Activated T-helper 1 cell treated with Interleukin-2 at 50 U/mL for 16 hours (primary cell): ENCODE results near the gene ITPR3.

Experiments
- DNase-seq: peaks from one replicate; pipeline ENCODE4 v3.0.0-alpha.2; 2020; ENCODE audit warnings: low read depth

ITPR3 gene

DNA sequence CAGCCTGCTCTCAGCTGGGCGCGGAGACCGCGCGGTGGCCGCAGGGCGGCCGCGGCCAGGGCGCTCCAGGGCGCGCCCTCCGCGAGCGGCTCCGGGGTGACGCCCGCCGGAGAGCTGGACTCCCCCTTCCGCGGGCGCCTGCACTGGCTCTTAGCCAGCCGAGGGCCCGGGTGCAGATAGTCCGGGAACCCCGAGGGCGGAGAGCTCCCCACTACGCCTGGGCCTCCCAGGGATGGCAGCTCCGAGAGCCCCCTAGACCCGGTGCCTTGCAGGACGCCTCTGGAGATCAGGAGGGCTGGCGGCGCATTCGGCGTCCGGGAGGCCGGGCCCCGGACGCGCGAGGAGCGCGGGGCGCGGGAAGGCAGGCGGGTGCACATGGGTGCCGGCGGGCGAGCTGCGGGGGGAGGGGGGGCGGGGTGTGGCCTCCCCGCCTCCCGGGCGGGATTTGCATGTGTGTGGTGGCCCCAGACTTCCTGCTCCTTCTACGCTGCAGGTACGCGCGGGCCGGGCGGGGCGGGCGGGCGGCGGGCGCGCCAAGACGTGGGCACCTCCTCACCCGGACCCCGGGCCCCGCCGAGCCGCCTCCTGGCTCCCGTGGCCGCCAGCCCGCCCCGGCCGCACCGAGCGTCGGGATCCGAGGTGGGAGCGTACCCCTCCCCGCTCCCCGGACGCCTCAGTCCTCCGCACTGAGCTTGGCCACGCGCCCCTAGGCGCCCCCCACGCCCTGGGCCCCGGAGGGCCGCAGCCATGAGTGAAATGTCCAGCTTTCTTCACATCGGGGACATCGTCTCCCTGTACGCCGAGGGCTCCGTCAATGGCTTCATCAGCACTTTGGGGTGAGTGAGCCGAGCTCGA, at the start of gene ITPR3:
Gene ITPR3 (plus strand): TSS at position 467 of the 855 bp plus-strand sequence. CDS start 281 bp downstream, at position 748.
- DNase-seq: peak; percentile 68

DNA sequence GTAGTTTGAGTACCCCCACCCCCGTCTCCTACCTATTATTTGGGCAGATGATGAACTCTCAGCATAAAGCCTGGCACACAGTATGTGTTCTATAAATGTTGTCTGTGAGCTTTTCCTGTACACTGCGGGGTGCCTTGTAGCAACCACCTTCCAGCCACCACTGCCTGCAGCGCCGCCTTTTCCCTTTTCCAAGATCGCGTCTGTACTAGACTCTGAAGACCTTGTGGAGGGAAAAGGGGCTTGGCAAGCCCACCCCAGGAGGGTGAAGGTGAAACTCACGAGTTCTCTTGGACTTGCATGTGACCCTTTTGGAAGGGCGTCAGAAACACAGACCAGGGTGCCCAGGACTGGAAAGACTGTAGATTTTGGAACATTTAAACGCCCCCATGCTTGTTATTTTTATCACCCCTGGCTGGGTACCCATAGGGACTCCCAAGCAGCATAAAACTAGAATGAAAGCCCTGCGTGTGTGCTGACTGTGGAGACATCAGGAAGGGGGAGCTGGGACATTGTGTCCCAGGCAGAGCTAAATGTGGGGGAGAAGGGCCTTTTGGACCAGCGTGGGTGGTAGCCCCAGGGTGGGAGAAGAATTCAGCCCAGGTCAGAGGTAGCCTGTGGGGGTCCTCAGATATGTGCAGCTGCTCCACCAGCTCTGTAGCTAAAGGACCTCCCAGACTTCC, 49.3 kb upstream of the ITPR3 start:
- no peak for DNase-seq

DNA sequence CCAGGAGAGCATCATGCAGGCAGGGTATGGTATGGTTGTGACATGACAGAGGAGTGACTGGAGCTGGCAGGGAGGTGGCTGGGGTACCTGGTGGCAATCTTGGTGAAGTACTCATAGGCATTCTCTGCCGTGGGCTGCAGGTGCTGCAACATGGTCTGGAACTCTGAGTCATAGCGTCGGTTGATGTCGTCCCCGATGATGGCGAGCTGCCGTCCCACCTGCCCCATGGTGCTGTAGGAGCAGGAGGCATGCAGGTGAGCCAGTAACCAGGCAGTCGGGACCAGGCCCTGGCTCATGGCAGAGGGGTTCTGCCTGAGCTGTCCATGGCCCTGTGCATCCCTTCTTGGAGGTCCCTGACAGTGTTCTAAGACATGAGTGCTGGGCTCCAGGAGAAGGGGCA, 45.9 kb upstream of the ITPR3 start:
- no peak for DNase-seq

DNA sequence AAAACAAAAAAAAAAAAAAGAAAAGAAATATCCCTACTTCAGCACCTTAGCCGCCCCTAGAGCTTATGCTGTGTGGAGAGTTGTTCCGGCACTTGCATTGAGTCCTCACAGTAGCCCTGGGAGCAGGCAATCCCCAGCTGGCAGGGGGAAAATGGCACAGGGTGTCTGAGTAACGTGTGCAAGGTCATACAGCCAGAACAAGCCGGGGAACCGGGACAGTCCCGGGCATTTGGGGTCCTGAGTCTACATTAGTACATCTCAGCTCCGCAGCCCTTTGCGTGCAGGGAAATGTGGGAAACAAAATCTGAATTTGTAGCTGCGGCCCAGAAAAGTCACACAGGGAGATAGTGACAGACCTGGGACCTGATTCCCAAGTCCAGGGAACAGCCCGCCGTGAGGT, 44.5 kb upstream of the ITPR3 start:
- DNase-seq: no peak

DNA sequence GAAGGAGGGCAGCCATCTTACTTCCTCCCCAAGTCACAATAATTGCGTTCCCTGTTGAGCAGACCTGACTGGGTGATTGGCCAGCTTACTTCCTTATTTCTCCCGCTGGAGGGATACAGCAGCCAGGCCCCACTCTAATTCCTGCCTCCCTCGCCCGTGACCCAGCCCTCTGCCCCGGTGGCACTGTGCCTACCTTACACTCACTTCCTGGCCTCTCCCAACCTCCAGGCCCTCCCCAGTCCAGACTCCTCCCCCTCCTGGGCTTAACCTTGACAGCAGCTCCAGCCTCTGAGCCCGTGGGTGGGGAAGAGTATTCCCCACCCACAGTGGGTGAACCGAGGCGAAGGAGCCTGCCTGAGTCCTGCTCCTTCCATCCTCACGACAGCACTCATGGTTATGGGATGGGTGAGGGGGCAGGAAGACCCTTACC, 44.0 kb upstream of the ITPR3 start:
- no peak for DNase-seq

DNA sequence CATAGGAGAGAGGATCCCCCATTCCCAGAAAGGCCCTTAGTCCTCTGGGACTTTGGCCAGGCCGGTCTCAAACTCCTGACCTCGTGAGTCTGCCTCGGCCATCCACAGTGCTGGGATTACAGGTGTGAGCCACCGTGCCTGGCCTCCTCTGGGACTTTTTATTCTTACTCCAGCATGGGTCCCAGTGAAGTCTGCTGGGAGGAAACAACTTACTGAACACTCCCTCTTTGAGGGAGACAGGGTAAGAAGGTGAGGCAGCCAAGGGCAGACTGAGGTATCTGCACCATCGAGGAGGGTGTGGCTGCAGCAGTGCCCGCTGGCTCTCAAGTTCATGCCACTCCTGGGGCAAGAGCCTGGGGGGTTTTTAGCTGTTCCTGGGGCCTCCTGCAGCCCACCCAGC, 43.4 kb upstream of the ITPR3 start:
- DNase-seq: no peak

DNA sequence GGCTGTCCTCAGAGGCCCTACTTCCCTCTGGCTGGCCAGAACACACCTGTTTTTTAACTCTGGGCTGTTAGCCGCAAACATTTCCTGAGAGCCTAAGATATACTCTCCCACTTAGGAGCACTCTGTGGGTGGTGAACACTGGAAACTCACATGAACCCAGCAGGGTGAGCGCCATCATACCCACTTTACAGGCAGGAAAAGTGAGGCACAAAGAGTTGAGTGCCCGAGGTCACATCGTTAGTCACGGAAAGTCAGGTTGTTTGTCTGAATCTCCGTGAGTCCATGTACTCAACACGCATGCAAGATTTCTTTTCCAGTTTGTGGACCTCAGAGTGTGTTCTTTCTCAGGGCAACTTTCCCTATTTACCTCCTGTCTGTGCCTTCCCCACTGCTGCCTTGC, 43.0 kb upstream of the ITPR3 start:
- DNase-seq: no peak

DNA sequence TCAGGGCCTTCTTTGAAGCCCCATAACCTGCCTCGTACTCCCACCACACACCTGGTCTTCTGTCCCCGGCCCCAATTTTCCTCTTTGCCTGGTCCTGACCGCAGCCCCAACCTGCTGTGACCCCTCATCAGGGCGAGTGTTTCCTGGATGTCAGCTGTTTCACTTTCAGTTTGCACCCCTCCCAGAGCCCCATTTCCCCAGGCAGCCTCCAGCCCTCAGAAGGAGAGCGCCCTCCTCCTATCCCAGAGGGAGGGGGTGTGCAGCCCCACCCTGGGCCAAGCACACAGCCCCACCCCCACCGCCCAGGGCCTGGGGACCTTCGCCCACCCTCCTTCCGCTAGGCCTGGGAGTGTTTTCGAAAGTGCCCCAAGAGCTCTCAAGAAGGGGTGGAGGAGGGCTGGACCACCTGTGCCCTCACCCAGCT, 42.5 kb upstream of the ITPR3 start:
- DNase-seq: peak; percentile 33

DNA sequence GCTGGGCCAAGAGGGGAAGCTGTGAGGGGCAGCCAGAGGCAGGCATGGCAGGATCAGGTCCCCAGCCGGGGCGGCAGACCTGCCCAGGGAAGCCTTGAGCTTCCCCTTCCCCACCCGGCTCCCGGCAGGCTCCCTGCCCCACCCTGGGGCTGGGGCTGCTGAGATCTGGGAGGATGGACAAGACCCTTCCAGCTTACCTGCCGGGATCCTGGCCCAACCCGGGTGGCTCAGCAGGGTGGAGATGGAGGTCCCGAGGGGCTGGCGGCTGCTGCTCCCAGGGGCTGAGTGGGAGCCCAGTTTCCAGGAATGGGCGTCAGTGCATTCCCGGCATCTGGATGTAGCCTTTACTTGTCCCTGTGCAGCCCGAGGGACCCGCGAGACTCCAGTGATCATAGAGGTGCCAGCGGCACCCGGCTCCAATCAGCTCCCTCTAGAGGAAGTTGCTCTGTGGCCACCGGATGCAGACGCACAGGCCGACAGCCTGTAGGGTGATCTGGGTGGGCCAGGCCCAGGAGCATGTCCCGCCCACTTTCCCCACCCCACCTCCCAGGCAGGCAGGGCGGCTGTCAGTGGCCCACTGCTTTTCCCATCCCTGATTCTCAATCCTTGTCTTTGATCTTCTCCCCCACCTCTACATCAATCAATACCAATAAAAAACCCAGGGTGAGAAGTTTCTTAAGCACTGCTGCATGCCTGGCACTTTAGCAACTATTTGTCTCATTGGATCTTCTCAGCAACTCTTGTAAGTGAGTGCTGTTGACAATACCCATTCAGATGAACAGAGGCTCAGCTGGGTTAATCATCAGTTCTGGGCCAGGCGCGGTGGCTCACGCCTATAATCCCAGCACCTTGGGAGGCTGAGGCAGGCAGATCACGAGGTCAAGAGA, 41.1 kb upstream of the ITPR3 start, which contains the start of gene BAK1:
Gene BAK1 (minus strand): TSS at position 449 of the 887 bp plus-strand sequence. CDS start 2,672 bp downstream, outside the sequence.
- peak; percentile 74 for DNase-seq

DNA sequence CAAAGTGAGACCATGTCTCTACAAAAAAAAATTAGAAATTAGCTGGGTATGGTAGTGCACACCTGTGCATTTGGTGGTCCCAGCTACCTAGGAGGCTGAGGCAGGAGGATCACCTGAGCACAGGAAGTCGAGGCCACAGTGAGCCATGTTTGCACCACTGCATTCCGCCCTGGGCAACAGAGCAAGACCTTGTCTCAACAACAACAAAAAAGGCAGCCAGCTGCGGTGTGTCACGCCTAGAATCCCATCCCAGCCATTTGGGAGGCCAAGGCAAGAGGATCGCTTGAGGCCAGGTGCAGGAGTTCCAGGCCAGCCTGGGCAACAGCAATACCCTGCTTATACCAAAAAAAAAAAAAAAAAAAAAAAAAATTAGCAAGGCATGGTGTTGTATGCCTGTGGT, 39.9 kb upstream of the ITPR3 start:
- no peak for DNase-seq

DNA sequence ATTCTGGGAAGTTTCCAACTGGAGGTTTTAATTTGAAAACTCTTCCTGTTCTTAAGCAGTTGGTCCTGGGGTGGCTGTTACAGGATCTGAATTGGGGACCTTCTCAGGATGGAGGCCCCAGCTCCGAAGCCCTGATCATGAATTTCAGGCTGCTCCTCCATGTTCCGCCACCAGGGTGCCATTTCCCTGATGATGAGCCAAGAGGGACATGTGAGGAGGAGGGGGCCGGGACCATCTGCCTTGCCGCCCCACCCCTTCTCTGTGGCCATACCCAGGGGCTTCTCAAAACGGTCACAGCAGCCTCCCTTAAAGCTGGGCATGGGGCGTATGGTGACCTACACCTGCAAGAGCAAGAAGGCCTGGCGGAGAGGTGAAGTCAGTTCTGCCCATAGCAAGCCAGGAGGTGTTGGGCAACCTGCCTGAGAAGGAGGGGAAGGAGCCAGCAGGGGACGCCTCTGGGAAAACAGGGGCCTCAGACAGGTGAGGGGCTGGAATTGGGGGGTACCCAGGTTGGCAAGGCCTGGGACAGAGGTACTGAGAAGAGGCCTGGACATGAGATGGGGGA, 37.4 kb upstream of the ITPR3 start:
- no peak for DNase-seq

DNA sequence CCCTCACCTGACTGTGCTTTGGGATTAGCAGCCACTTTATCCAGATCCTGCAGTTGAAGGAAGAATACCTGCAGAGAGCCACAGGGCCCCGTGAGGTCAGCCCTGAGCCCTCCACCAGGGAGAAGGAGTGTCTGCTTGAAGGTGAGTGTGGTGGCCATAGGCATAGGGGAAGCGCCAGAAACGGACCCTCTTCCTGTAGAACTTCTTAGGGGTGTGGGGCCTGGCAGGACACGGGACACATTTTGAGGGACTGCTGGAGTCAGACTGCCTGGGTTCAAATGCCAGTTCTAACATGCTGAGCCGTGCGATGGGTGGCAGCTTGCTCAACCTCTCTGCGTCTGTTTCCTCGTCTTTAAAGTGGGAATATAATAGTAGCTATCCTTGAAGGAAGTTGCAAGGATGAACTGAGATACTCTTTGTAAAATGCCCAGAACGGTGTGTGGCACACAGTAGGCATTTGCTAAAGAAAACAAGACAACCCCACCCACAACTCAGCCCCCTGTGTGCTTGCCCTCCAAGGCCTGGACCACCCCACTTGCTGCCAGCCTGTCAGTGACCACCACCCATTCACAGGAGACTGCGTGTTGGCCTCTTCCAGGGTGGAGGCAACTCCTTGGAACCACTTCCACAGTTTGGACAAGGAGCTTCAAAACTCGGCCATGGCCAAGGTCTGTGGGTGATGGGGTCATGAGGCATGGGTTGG, 36.3 kb upstream of the ITPR3 start:
- DNase-seq: no peak

DNA sequence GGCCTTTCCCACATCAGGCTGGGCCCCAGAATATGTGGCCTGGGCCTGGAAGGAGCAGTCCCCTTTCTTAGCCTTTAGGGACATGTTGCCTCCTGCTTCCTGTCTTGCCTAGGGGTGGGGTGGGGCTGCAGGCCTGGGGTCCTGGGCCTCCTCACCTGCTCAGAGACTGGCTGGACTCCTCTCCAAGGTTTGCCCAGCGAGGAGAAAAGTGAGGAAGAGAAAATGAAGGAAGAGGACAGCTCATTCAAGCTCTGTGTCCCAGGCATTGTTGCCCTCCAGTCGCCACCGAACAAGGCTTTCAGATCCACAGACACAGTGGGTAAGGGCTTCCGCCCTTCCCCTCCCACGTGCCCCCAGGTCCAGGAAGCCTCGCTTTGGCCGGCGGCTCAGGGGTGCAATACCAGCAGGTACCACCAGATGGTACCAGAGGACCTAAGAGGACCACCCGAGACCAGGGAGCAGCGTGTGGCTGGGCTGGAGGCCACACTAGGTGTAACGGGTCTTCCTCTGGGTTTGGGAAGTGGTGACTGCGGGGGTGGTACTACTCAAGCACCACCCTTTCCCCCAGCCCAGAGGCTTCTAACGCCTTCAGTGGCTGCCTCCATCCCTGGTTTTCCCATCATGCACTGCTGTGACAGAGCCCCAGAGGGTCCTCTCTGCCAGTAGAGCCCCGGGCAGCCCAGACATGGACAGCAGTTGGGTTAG, 35.6 kb upstream of the ITPR3 start:
- DNase-seq: peak; percentile 78

DNA sequence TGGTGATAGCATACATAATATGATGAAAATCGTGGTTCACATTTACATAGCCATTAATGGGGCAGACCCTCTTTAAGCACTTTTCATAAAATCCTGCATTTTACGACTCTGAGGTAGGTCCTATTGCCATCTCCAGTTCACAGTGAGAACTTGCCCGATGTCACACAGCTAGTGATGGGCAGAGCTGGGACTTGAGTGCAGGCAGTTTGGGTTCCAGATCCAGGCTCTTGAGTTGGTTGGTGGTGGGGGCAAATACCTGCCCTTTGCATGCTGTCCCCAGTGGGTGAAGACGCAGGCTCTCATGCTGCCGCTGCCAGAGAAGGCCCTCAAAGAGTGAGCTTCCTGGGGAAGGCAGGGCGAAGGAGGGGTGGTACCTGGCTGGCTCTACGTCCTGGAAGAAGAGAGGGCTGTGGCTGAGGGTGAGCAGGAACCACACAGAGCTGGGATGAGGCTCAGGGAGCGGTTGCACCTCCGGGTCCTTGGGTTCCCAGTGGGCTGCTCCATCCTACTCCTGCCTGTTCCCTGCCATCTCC, 34.9 kb upstream of the ITPR3 start:
- no peak for DNase-seq

DNA sequence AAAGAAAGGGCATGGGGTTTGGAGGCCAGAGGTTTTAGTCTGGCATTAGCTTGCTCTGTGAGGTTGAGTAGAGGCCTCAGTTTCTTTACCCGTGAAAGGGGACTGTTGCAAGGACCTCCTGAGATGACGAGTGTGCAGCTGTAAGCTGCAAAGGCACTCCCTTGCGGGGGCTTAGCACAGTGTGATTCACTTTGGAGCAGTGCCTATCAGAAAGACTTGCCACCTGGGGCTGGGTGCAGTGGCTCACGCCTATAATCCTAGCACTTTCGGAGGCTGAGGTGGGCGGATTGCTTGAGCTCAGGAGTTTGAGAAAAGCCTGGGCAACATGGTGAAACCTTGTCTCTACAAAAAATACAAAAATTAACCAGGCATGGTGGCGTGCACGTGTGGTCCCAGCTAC, 33.6 kb upstream of the ITPR3 start:
- DNase-seq: no peak

DNA sequence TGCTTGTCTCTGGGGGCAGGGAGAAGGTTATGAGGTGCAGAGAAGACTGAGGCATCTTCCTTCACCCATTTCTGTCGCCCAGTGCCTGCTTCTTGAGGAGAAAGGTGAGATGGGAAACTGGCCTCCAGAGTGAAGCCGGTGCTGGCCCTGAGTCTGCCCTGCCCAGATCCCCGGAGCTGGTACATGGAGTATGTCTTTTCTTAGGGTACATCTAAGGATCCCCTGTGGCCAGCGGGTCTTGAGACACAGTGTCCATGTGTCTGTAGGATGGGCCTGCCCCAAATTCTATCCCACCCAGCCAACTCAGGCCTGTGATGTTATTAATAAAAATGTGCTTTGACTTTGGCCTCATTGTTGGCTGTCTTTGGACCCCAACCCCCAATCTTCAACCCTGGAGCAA, 32.2 kb upstream of the ITPR3 start:
- DNase-seq: no peak

DNA sequence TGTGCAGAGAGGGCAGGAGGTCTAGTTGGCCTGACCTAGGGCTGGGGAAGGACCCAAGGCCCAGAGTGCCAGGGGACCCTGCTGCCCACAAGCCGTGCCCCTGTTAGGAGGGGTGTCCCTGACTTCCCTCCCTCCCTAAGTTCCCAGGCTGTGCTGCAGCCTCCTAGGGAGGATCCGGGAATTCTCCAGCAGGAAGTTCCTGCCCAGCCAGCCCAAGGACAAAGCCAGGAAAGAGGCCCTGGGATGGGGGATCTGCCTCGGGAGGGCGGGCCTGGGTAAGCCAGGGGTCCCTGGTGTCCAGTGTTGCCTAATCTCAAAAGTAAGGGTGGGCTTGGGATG, 31.8 kb upstream of the ITPR3 start:
- no peak for DNase-seq

DNA sequence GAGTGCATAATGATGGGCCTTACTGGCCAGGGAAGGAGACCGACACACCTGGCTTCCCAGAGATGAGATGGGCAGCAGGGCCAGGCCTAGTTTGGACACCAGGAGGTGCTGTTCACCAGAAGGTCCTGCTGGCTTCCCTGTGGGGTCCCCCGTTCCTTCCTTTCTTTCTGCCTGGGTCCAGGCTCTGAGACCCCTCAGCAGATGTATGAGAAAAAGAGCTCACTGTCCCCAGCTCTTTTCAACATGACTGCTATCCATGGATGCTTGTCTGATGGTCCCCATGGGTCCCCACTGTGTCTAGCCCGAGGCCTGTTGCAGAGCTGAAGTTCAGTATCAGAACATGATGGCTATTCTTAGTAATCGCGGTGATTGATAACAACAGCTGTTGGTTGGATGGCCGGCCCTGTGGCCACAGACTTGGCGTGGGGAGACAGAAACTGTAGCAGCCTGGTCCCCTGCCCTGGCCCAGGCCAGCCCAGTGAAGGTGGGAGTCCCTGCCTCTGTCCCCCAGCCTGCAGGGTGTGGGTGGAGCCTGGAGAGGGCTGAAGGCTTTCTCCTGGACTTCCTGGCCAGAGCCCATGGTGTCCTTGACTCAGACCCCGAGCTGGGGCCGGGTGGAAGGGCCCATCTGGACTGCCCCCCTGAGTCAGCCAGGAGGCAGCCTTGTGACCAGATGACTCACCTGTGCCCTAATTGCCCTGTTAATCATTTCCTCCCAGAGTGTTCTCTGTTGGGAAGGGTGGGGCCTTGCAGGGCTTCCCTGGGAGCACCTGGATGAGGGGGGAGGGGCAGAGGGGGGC, 31.2 kb upstream of the ITPR3 start:
- no peak for DNase-seq

DNA sequence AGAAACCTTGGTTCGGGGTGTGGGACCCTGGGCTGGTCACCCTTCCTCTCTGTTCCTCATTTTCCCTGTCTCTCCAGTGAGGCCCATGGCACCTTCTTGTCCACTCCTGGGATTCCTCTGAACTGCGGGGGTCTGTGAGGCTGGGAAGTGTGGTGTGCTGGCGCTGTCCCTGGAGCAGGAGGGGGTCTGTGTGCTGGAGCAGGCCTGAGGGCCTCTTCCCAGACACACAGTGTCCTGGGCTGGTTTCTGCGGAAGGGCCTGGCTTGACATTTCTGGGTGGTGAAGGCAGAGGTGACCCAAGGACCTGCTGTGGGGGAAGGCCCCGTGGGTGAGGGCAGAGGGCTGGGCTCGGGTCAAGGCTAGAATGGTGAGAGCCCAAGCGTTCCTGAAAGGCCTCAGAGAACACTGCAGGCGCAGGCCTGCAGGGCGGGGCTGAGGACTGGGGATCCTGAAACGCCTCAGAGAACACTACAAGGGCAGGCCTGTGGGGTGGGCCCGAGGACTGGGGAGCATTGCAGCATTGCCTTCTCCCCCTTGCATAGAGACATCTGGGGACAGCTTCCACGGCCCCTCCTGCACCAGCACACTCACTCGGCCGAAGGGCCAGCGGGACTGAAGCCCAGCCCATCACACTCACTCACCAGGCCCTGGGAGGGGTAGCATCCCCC, 30.5 kb upstream of the ITPR3 start:
- no peak for DNase-seq
